Aorta (tissue), 5 donors: ENCODE data around the gene ORC5. TPM values are rescaled to one million over a fixed set of nuclear protein-coding genes. Genes with fewer than 3 reads are reported as not detected.

ENCODE experiments used
- ATAC-seq: fragments of 200-7000 bp; cut with Tn5 transposase; one replicate; pipeline ENCODE4 v1.9.1; 2022; ENCODE audit warnings: moderate library complexity; ENCODE audit not compliant: low FRiP score
- DNase-seq, 2 donors: peaks; one replicate each; pipeline ENCODE4 v3.0.0-alpha.2; 2020
- H3K27ac ChIP-seq, 2 donors: one replicate each; pipeline ENCODE4 v1.5.1; 2013; ENCODE audit warnings: low read length in 2 of 2, mild to moderate bottlenecking in 2 of 2, moderate library complexity in 2 of 2, control low read depth in 1 of 2, inconsistent platforms in 1 of 2, low read depth in 1 of 2
- H3K27me3 ChIP-seq, 2 donors: one replicate each; pipeline ENCODE4 v1.6.1; 2013; ENCODE audit warnings: control low read depth in 1 of 2, low read length in 1 of 2, mild to moderate bottlenecking in 1 of 2, moderate library complexity in 1 of 2; ENCODE audit not compliant: insufficient read depth in 2 of 2, control insufficient read depth in 1 of 2
- H3K36me3 ChIP-seq, 2 donors: one replicate each; pipeline ENCODE4 v1.6.1; 2013; ENCODE audit warnings: control low read depth in 1 of 2, low read length in 1 of 2, mild to moderate bottlenecking in 1 of 2; ENCODE audit not compliant: insufficient read depth in 2 of 2, control insufficient read depth in 1 of 2
- H3K4me1 ChIP-seq, 2 donors: one replicate each; pipeline ENCODE4 v1.6.1; 2013; ENCODE audit warnings: low read length in 2 of 2, control low read depth in 1 of 2, mild to moderate bottlenecking in 1 of 2, moderate library complexity in 1 of 2; ENCODE audit not compliant: insufficient read depth in 2 of 2, control insufficient read depth in 1 of 2
- H3K4me3 ChIP-seq, 2 donors: one replicate each; pipeline ENCODE4 v1.5.1; 2013; ENCODE audit warnings: low read length in 2 of 2, control low read depth in 1 of 2, mild to moderate bottlenecking in 1 of 2
- H3K9me3 ChIP-seq: one replicate; pipeline ENCODE4 v1.6.1; 2013; ENCODE audit warnings: mild to moderate bottlenecking, low read length; ENCODE audit not compliant: control insufficient read depth
- WGBS, 2 donors: extraction: QIAGEN DNeasy Blood & Tissue Kit; methylation state at CpG; one replicate each; pipeline ENCODE4 v1.1.7; 2013; 5-methylcytosine and 5-hydroxymethylcytosine counted together
- intact Hi-C, 2 donors: fragments of 100-400 bp; cut with DNase I; formaldehyde crosslinking; loops; one replicate each; pipeline versions ENCODE4 v1.14.2 to v1.15.0; 2022
- polyA plus RNA-seq, 2 donors: library from polyadenylated mRNA; stranded (reverse); fragments of 200-250 nt; gene quantifications; one replicate each; pipeline ENCODE4 v1.2.3, GENCODE V29; 2013
- total RNA-seq, 2 donors: library from RNA; stranded (reverse); fragmentation: NEBNext Ultra II Directional; extraction: Animal tissue kit (Norgen Biotek cat#: 25700); gene quantifications; one replicate each; pipeline ENCODE4 v1.2.1, GENCODE V29; 2021
- donor health status: healthy with polysubstance abuse.
- donor health status: Bipolar disorder and iron deficiency.
- donor health status: DM: no; HTN: no; CAD: no.
- donor health status: DM: no; HTN: no; CAD: no.
- donor health status: DM: yes; HTN: yes; CAD: no.

ORC5 gene
- total and polyA plus RNA-seq, 4 donors = 7.9 to 21.8 (median 10.7) TPM

DNA sequence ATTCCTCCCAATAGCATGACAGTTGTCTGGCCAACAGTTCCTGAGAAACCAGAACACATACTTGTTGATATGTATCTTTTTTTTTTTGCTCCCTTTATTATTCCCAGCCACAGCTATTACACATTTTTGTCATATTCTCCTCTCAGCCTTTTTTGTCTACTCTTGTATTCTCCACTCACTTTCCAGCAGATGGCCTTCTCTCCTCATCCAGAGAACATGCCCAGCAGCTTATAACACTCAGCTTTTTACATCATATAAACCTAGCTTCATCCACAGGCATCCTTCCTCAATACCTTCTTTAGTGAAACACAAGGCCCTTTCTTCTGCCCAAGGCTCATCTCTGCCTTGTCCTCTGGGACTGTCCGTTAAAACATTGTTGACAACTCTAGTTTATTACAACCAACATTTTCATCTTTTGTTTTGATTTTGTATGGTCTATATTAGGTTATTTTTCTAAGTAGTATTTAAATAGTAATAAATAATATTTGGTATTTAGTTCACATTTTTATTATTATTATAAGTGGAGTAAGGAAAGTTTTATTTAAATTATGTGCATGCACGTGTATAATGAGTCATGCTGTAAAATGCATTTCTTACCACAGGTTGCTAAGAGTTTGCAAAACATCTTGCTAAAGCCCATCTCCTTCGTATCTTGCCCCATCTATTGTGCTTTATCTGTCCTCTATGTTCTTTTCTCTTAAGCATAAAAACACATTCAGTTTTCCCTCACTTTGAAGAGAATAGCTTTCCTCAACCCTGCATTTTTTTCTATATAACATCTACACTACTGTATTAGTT is 101.5 kb downstream of the ORC5 start:
- H3K4me1 ChIP-seq = no peaks in the 10 kb centered on the region
- 65 to 67% methylated on average over 3 of the region's 3 CpGs for WGBS, 2 donors
- no peaks in the 10 kb centered on the region for H3K36me3 ChIP-seq
- H3K9me3 ChIP-seq = no peaks in the 10 kb centered on the region
- intact Hi-C loops = no loop called here
- no peak overlapping the region for H3K4me3 ChIP-seq
- H3K27ac ChIP-seq = no peak overlapping the region
- H3K27me3 ChIP-seq = no peaks in the 10 kb centered on the region
- ATAC-seq = no peak
- no peak for DNase-seq

DNA sequence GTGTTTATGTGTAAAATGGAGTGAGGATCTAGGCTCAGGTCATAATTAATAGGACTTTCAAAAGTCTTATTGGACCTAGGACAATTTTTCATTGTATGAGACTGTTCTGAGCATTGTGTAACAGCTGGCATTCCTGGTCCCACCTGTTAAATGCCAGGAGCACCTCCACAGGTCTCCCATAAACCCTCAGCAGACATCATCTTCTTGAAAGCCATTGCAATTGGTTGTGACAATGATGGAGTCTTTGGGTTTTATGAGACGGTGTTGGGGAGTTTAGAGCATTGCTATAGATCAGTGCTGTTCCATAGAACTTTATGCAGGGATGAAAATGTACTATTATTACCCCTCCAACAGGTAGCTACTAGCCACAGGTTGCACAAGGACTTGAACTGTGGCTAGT is 108.9 kb downstream of the ORC5 start:
- no peak for ATAC-seq
- WGBS, 2 donors = 83 to 84% methylated on average over 1 of the region's 1 CpG
- no peak overlapping the region for H3K4me3 ChIP-seq
- H3K9me3 ChIP-seq = no peaks in the 10 kb centered on the region
- no peak overlapping the region for H3K27ac ChIP-seq
- no peaks in the 10 kb centered on the region for H3K4me1 ChIP-seq
- no peaks in the 10 kb centered on the region for H3K36me3 ChIP-seq
- intact Hi-C loops = no loop called here
- no peak for DNase-seq
- H3K27me3 ChIP-seq = no peaks in the 10 kb centered on the region

DNA sequence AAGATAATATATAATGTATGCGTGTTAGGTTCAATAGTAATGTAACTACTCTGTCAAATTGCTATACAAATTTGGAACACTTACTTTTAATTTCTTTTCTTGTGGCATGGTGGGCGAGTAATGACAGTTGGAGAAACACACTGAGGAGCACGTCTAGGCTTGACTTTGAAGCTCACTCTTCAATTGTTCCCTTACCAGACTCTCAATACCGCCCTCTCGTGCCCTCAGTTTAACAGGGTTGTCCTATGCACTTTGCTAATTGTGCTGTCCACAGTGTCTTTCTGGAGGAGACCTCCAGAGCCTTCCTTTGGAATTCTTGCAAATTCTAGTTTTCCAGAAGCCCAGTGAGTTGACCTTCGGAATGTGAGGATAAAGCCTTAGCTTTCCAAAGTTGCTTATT is 111.1 kb downstream of the ORC5 start:
- intact Hi-C loops = no loop called here
- ATAC-seq (no peak), DNase-seq (no peak)

DNA sequence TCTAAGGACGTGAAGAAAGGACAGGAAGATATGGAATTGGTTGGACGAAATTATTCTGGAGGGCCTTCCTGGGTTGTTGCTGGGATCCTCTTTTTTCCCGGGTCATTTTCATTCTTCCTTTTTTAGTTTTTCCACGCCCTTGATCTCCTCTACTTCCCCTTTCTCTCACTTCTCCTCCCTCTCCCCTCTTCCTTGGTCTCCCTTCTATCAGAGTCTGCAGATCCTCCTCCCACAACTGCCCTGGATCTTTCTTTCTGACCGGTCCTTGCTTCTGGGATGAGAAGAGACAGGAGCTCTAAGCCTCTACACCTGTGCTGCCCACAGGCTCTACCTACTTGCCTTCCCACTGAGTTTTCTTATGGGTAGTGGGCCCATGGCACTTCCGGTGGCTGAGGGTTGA is 114.7 kb downstream of the ORC5 start:
- WGBS, 2 donors = 76 to 80% methylated on average over 6 of the region's 6 CpGs
- ATAC-seq = no peak
- intact Hi-C loops = no loop called here
- H3K27me3 ChIP-seq = no peaks in the 10 kb centered on the region
- no peaks in the 10 kb centered on the region for H3K36me3 ChIP-seq
- H3K27ac ChIP-seq = no peak overlapping the region
- no peak for DNase-seq
- H3K4me3 ChIP-seq = no peak overlapping the region
- no peaks in the 10 kb centered on the region for H3K9me3 ChIP-seq
- no peaks in the 10 kb centered on the region for H3K4me1 ChIP-seq

More for the DNA sequence above, 111.1 kb downstream of the ORC5 start:
- Histone ChIP-seq H3K4me3 (no peak overlapping the region), H3K4me1 (no peaks in the 10 kb centered on the region), H3K9me3 (no peaks in the 10 kb centered on the region), H3K27ac (no peak overlapping the region), H3K36me3 (no peaks in the 10 kb centered on the region), H3K27me3 (no peaks in the 10 kb centered on the region)
- 75 to 78% methylated on average over 6 of the region's 6 CpGs for WGBS, 2 donors

DNA sequence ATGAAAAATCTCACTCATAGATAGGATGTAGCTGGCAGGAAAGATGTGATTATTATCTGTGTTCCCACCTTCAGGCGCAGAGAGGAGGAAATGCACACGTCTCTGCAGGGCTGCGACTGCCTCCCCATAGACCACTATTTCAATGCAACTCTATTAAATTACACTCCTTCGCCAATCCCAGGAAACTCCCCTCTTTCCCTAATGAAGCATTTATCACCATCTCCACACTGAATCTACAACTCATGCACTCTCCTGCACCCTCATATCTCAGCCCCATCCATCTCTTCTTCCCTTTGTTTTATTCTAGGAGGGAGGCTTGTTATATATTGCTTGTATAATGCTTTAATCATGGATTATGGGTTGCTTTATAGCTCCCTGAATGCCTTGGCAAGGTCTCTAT is 116.6 kb downstream of the ORC5 start:
- H3K27ac ChIP-seq = no peak overlapping the region
- WGBS, 2 donors = 55 to 57% methylated on average over 4 of the region's 4 CpGs
- no peaks in the 10 kb centered on the region for H3K4me1 ChIP-seq
- no peak overlapping the region for H3K4me3 ChIP-seq
- no peaks in the 10 kb centered on the region for H3K9me3 ChIP-seq
- ATAC-seq = no peak
- no peak for DNase-seq
- no peaks in the 10 kb centered on the region for H3K27me3 ChIP-seq
- intact Hi-C loops = no loop called here
- no peaks in the 10 kb centered on the region for H3K36me3 ChIP-seq

DNA sequence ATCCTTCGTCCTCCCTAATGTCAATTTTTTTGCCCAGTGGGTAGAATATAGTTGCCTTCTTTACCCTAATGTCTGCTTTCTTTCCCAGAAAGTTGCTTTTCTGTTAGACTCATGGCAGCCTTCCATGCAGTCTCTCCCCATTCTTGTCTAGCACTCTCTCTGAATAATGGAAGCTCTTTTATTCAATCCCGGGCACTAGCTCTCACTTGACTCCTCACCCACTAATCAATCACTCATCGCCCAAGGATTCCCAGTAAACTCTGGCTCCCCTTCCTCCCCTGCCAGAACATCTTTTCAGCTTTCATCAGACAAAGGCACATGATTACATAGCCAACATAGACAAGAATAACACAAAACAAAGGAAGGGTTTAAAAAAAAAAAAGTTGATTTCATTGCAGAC is 118.2 kb downstream of the ORC5 start:
- Histone ChIP-seq H3K27me3 (no peaks in the 10 kb centered on the region), H3K4me1 (no peaks in the 10 kb centered on the region), H3K36me3 (no peaks in the 10 kb centered on the region), H3K9me3 (no peaks in the 10 kb centered on the region), H3K27ac (no peak overlapping the region), H3K4me3 (no peak overlapping the region)
- WGBS, 2 donors = 36 to 41% methylated on average over 3 of the region's 3 CpGs
- no peak for ATAC-seq
- intact Hi-C loops = no loop called here
- no peak for DNase-seq

DNA sequence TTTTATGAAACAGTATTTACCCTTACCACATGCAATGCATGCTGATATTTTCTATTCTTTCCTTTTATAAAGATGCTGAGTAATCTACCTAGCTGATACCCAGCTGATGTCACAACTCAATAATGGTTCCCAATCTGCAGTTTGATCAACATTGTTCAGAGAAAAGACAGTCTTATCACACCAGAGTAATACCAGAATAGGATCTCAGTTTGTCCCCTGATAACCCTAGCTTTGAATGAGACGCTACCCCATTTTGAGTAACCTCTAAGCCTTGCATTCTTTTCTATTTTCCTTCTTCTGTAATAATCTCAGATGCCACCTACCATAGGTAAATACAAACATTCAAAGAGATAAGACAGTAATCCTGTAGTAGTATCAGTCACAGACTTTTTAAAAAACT is 118.8 kb downstream of the ORC5 start:
- no peaks in the 10 kb centered on the region for H3K9me3 ChIP-seq
- no peak for ATAC-seq
- intact Hi-C loops = no loop called here
- H3K27ac ChIP-seq = no peak overlapping the region
- H3K4me1 ChIP-seq = no peaks in the 10 kb centered on the region
- no peak for DNase-seq
- H3K36me3 ChIP-seq = no peaks in the 10 kb centered on the region
- 67 to 78% methylated on average over 1 of the region's 1 CpG for whole genome bisulfite sequencing, 2 donors
- no peaks in the 10 kb centered on the region for H3K27me3 ChIP-seq
- H3K4me3 ChIP-seq = no peak overlapping the region

Other genes starting within 250 kb of the ORC5 start
- gene RELN, start 218.4 kb downstream of the ORC5 start, total RNA-seq = 1 to 10 TPM; 1.4 to 3.6 TPM
- under 1 TPM in 1 of 2 donors, not detected in 1; 0.26 TPM for gene RELN, start 218.4 kb downstream of the ORC5 start, polyA plus RNA-seq
- gene LHFPL3, start 120.6 kb upstream of the ORC5 start, total RNA-seq = not detected
- gene LHFPL3, start 120.6 kb upstream of the ORC5 start, polyA plus RNA-seq = not detected